Measurements from ENCODE around the gene FCGR1A. TPM values are rescaled to one million over a fixed set of nuclear protein-coding genes. Genes with fewer than 3 reads are reported as not detected.
"Not testable (repeated sequence)": the region's sequence is repeated elsewhere in the genome, so short reads cannot be mapped to it uniquely, and the experiment has no call there.

The FCGR1A gene
- total and polyA plus RNA-seq, 9 donors: 1.4 to 3.4 (median 2.8) TPM

GRCh38 chr1:149750562-149750961 lies 31.9 kb upstream of the FCGR1A start:
- not testable (repeated sequence) for H3K4me1 ChIP-seq (ENCODE audit: control insufficient read depth, insufficient read depth, low read length); H3K36me3 ChIP-seq (ENCODE audit: control insufficient read depth, insufficient read depth, low read length); H3K9me3 ChIP-seq (replicated peaks; ENCODE audit: control insufficient read depth, low read depth, low read length); DNase-seq; H3K4me3 ChIP-seq (ENCODE audit: low read length); H3K27ac ChIP-seq (ENCODE audit: low read length)
- WGBS (ENCODE audit: insufficient coverage): no CpG with 5 or more reads among the region's 2 CpGs
- H3K27me3 ChIP-seq (ENCODE audit: control insufficient read depth, insufficient read depth, low read length): peaks cover 13% of the 10 kb centered on the region

- not testable (repeated sequence) for H3K36me3 ChIP-seq (ENCODE audit: control insufficient read depth, insufficient read depth, low read length); H3K9me3 ChIP-seq (replicated peaks; ENCODE audit: control insufficient read depth, low read depth, low read length); H3K4me1 ChIP-seq (ENCODE audit: control insufficient read depth, insufficient read depth, low read length); DNase-seq; H3K27ac ChIP-seq (ENCODE audit: low read length); H3K27me3 ChIP-seq (ENCODE audit: control insufficient read depth, insufficient read depth, low read length); H3K4me3 ChIP-seq (ENCODE audit: low read length)
- 80% methylated on average over 1 of the region's 1 CpG for WGBS (ENCODE audit: insufficient coverage)
Observed at GRCh38 chr1:149752186-149752585, 30.3 kb upstream of the FCGR1A start.

- 50% methylated on average over 1 of the region's 2 CpGs for WGBS (ENCODE audit: insufficient coverage)
- not testable (repeated sequence) for H3K4me3 ChIP-seq (ENCODE audit: low read length); H3K36me3 ChIP-seq (ENCODE audit: control insufficient read depth, insufficient read depth, low read length); H3K9me3 ChIP-seq (replicated peaks; ENCODE audit: control insufficient read depth, low read depth, low read length); H3K27me3 ChIP-seq (ENCODE audit: control insufficient read depth, insufficient read depth, low read length); DNase-seq; H3K4me1 ChIP-seq (ENCODE audit: control insufficient read depth, insufficient read depth, low read length); H3K27ac ChIP-seq (ENCODE audit: low read length)
Observed at GRCh38 chr1:149753466-149753865, 29.0 kb upstream of the FCGR1A start.

GRCh38 chr1:149755294-149755693 lies 27.2 kb upstream of the FCGR1A start:
- not testable (repeated sequence) for H3K27me3 ChIP-seq (ENCODE audit: control insufficient read depth, insufficient read depth, low read length); H3K36me3 ChIP-seq (ENCODE audit: control insufficient read depth, insufficient read depth, low read length); H3K4me1 ChIP-seq (ENCODE audit: control insufficient read depth, insufficient read depth, low read length); H3K4me3 ChIP-seq (ENCODE audit: low read length); DNase-seq; H3K9me3 ChIP-seq (replicated peaks; ENCODE audit: control insufficient read depth, low read depth, low read length); H3K27ac ChIP-seq (ENCODE audit: low read length)
- whole genome bisulfite sequencing (ENCODE audit: insufficient coverage): no CpG with 5 or more reads among the region's 2 CpGs

GRCh38 chr1:149762294-149762693 lies 20.2 kb upstream of the FCGR1A start:
- H3K27ac ChIP-seq (ENCODE audit: low read length); H3K4me3 ChIP-seq (ENCODE audit: low read length); H3K36me3 ChIP-seq (ENCODE audit: control insufficient read depth, insufficient read depth, low read length); DNase-seq; H3K9me3 ChIP-seq (replicated peaks; ENCODE audit: control insufficient read depth, low read depth, low read length); H3K4me1 ChIP-seq (ENCODE audit: control insufficient read depth, insufficient read depth, low read length); H3K27me3 ChIP-seq (ENCODE audit: control insufficient read depth, insufficient read depth, low read length): not testable (repeated sequence)
- WGBS (ENCODE audit: insufficient coverage): no CpG with 5 or more reads among the region's 2 CpGs

- DNase-seq; H3K36me3 ChIP-seq (ENCODE audit: control insufficient read depth, insufficient read depth, low read length); H3K9me3 ChIP-seq (replicated peaks; ENCODE audit: control insufficient read depth, low read depth, low read length); H3K27me3 ChIP-seq (ENCODE audit: control insufficient read depth, insufficient read depth, low read length); H3K4me1 ChIP-seq (ENCODE audit: control insufficient read depth, insufficient read depth, low read length); H3K27ac ChIP-seq (ENCODE audit: low read length); H3K4me3 ChIP-seq (ENCODE audit: low read length): not testable (repeated sequence)
- WGBS (ENCODE audit: insufficient coverage): no CpG with 5 or more reads among the region's 1 CpG
Observed at GRCh38 chr1:149764087-149764800, 18.2 kb upstream of the FCGR1A start.

- H3K4me1 ChIP-seq (ENCODE audit: control insufficient read depth, insufficient read depth, low read length); DNase-seq; H3K36me3 ChIP-seq (ENCODE audit: control insufficient read depth, insufficient read depth, low read length); H3K27me3 ChIP-seq (ENCODE audit: control insufficient read depth, insufficient read depth, low read length); H3K4me3 ChIP-seq (ENCODE audit: low read length); H3K9me3 ChIP-seq (replicated peaks; ENCODE audit: control insufficient read depth, low read depth, low read length); H3K27ac ChIP-seq (ENCODE audit: low read length): not testable (repeated sequence)
- no CpG with 5 or more reads among the region's 1 CpG for WGBS (ENCODE audit: insufficient coverage)
Observed at GRCh38 chr1:149766241-149766640, 16.3 kb upstream of the FCGR1A start.

GRCh38 chr1:149769216-149769615 lies 13.3 kb upstream of the FCGR1A start:
- H3K27ac ChIP-seq (ENCODE audit: low read length); H3K4me1 ChIP-seq (ENCODE audit: control insufficient read depth, insufficient read depth, low read length); H3K27me3 ChIP-seq (ENCODE audit: control insufficient read depth, insufficient read depth, low read length); H3K9me3 ChIP-seq (replicated peaks; ENCODE audit: control insufficient read depth, low read depth, low read length); H3K4me3 ChIP-seq (ENCODE audit: low read length); DNase-seq; H3K36me3 ChIP-seq (ENCODE audit: control insufficient read depth, insufficient read depth, low read length): not testable (repeated sequence)
- no CpG with 5 or more reads among the region's 1 CpG for WGBS (ENCODE audit: insufficient coverage)

GRCh38 chr1:149770661-149771060 lies 11.8 kb upstream of the FCGR1A start:
- WGBS (ENCODE audit: insufficient coverage): no CpG with 5 or more reads among the region's 4 CpGs
- not testable (repeated sequence) for H3K27me3 ChIP-seq (ENCODE audit: control insufficient read depth, insufficient read depth, low read length); H3K36me3 ChIP-seq (ENCODE audit: control insufficient read depth, insufficient read depth, low read length); DNase-seq; H3K9me3 ChIP-seq (replicated peaks; ENCODE audit: control insufficient read depth, low read depth, low read length); H3K4me1 ChIP-seq (ENCODE audit: control insufficient read depth, insufficient read depth, low read length); H3K4me3 ChIP-seq (ENCODE audit: low read length); H3K27ac ChIP-seq (ENCODE audit: low read length)

- H3K9me3 ChIP-seq (replicated peaks; ENCODE audit: control insufficient read depth, low read depth, low read length); H3K4me1 ChIP-seq (ENCODE audit: control insufficient read depth, insufficient read depth, low read length); H3K27me3 ChIP-seq (ENCODE audit: control insufficient read depth, insufficient read depth, low read length); DNase-seq; H3K36me3 ChIP-seq (ENCODE audit: control insufficient read depth, insufficient read depth, low read length); H3K27ac ChIP-seq (ENCODE audit: low read length); H3K4me3 ChIP-seq (ENCODE audit: low read length): not testable (repeated sequence)
- no CpG with 5 or more reads among the region's 4 CpGs for WGBS (ENCODE audit: insufficient coverage)
Observed at GRCh38 chr1:149771653-149772425, 10.7 kb upstream of the FCGR1A start.
